ENCODE data around the gene KRT33A. TPM values are rescaled to one million over a fixed set of nuclear protein-coding genes. Genes with fewer than 3 reads are reported as not detected.

KRT33A gene
- total and polyA plus RNA-seq, 7 experiments from 2014 or later, result not detected

Other genes with a start within 250 kb of the KRT33A start
Only the 30 nearest of the 34 such genes appear.
- not detected for gene KRTAP4-12, start 226.6 kb downstream of the KRT33A start, total RNA-seq
- not detected for gene KRTAP4-12, start 226.6 kb downstream of the KRT33A start, polyA plus RNA-seq
- not detected for gene KRTAP4-6, start 210.3 kb downstream of the KRT33A start, total RNA-seq
- gene KRTAP4-6, start 210.3 kb downstream of the KRT33A start, polyA plus RNA-seq, result not detected
- not detected for gene KRTAP4-5, start 201.0 kb downstream of the KRT33A start, total RNA-seq
- not detected for gene KRTAP4-5, start 201.0 kb downstream of the KRT33A start, polyA plus RNA-seq
- not detected for gene KRTAP4-4, start 190.1 kb downstream of the KRT33A start, total RNA-seq
- not detected for gene KRTAP4-4, start 190.1 kb downstream of the KRT33A start, polyA plus RNA-seq
- gene KRTAP4-3, start 182.6 kb downstream of the KRT33A start, total RNA-seq, result not detected
- gene KRTAP4-3, start 182.6 kb downstream of the KRT33A start, polyA plus RNA-seq, result not detected
- gene KRTAP4-2, start 172.6 kb downstream of the KRT33A start, total RNA-seq, result not detected
- gene KRTAP4-2, start 172.6 kb downstream of the KRT33A start, polyA plus RNA-seq, result not detected
- not detected for gene KRTAP4-1, start 165.9 kb downstream of the KRT33A start, total RNA-seq
- not detected for gene KRTAP4-1, start 165.9 kb downstream of the KRT33A start, polyA plus RNA-seq
- not detected for gene KRTAP9-1, start 160.9 kb downstream of the KRT33A start, total RNA-seq
- gene KRTAP9-1, start 160.9 kb downstream of the KRT33A start, polyA plus RNA-seq, result not detected
- gene KRTAP9-2, start 124.2 kb downstream of the KRT33A start, total RNA-seq, result not detected
- not detected for gene KRTAP9-2, start 124.2 kb downstream of the KRT33A start, polyA plus RNA-seq
- gene KRTAP9-3, start 118.4 kb downstream of the KRT33A start, total RNA-seq, result not detected
- not detected for gene KRTAP9-3, start 118.4 kb downstream of the KRT33A start, polyA plus RNA-seq
- gene KRTAP9-8, start 112.8 kb downstream of the KRT33A start, total RNA-seq, result not detected
- gene KRTAP9-8, start 112.8 kb downstream of the KRT33A start, polyA plus RNA-seq, result not detected
- not detected for gene KRTAP9-4, start 101.1 kb downstream of the KRT33A start, total RNA-seq
- not detected for gene KRTAP9-4, start 101.1 kb downstream of the KRT33A start, polyA plus RNA-seq
- gene KRTAP9-9, start 95.4 kb downstream of the KRT33A start, total RNA-seq, result not detected
- gene KRTAP9-9, start 95.4 kb downstream of the KRT33A start, polyA plus RNA-seq, result not detected
- not detected for gene KRTAP9-6, start 85.5 kb downstream of the KRT33A start, total RNA-seq
- gene KRTAP9-6, start 85.5 kb downstream of the KRT33A start, polyA plus RNA-seq, result not detected
- gene KRTAP9-7, start 75.1 kb downstream of the KRT33A start, total RNA-seq, result not detected
- gene KRTAP9-7, start 75.1 kb downstream of the KRT33A start, polyA plus RNA-seq, result not detected
- not detected for gene KRTAP29-1, start 48.0 kb downstream of the KRT33A start, total RNA-seq
- gene KRTAP29-1, start 48.0 kb downstream of the KRT33A start, polyA plus RNA-seq, result under 1 TPM in 1 of 2 donors, not detected in 1; 0.30 TPM
- gene KRTAP16-1, start 41.5 kb downstream of the KRT33A start, total RNA-seq, result under 1 TPM in 3 of 5 experiments, not detected in 2; 0.22 to 0.49 (median 0.32) TPM
- under 1 TPM in 1 of 2 donors, not detected in 1; 0.19 TPM for gene KRTAP16-1, start 41.5 kb downstream of the KRT33A start, polyA plus RNA-seq
- gene KRTAP17-1, start 35.1 kb downstream of the KRT33A start, total RNA-seq, result not detected
- gene KRTAP17-1, start 35.1 kb downstream of the KRT33A start, polyA plus RNA-seq, result not detected
- gene KRT33B, start 19.0 kb upstream of the KRT33A start, total RNA-seq, result not detected
- not detected for gene KRT33B, start 19.0 kb upstream of the KRT33A start, polyA plus RNA-seq
- gene KRT34, start 31.5 kb upstream of the KRT33A start, total RNA-seq, result not detected
- gene KRT34, start 31.5 kb upstream of the KRT33A start, polyA plus RNA-seq, result not detected
- gene KRT31, start 46.8 kb upstream of the KRT33A start, total RNA-seq, result not detected
- not detected for gene KRT31, start 46.8 kb upstream of the KRT33A start, polyA plus RNA-seq
- not detected for gene KRT37, start 73.8 kb upstream of the KRT33A start, total RNA-seq
- gene KRT37, start 73.8 kb upstream of the KRT33A start, polyA plus RNA-seq, result not detected
- not detected for gene KRT38, start 90.2 kb upstream of the KRT33A start, total RNA-seq
- not detected for gene KRT38, start 90.2 kb upstream of the KRT33A start, polyA plus RNA-seq
- gene KRT32, start 116.6 kb upstream of the KRT33A start, total RNA-seq, result not detected
- gene KRT32, start 116.6 kb upstream of the KRT33A start, polyA plus RNA-seq, result not detected
- gene KRT35, start 130.3 kb upstream of the KRT33A start, total RNA-seq, result not detected
- not detected for gene KRT35, start 130.3 kb upstream of the KRT33A start, polyA plus RNA-seq
- not detected for gene KRT36, start 139.1 kb upstream of the KRT33A start, total RNA-seq
- gene KRT36, start 139.1 kb upstream of the KRT33A start, polyA plus RNA-seq, result not detected
- gene KRT13, start 154.8 kb upstream of the KRT33A start, total RNA-seq, result not detected
- not detected for gene KRT13, start 154.8 kb upstream of the KRT33A start, polyA plus RNA-seq
- not detected for gene KRT15, start 168.1 kb upstream of the KRT33A start, total RNA-seq
- gene KRT15, start 168.1 kb upstream of the KRT33A start, polyA plus RNA-seq, result not detected
- not detected for gene KRT19, start 177.5 kb upstream of the KRT33A start, total RNA-seq
- gene KRT19, start 177.5 kb upstream of the KRT33A start, polyA plus RNA-seq, result not detected
- gene KRT9, start 221.2 kb upstream of the KRT33A start, total RNA-seq, result not detected
- not detected for gene KRT9, start 221.2 kb upstream of the KRT33A start, polyA plus RNA-seq

Measured in naive thymus-derived CD4-positive, alpha-beta T cell (primary cell).